Neural cell (in vitro differentiated cells): ENCODE results near the gene GMPS. TPM values are rescaled to one million over a fixed set of nuclear protein-coding genes. Genes with fewer than 3 reads are reported as not detected.

ENCODE experiments used
- H2AFZ ChIP-seq: fragments of 200-600, 300-800 bp; sonication (generic), shearing (Covaris generic); 2 replicates; pipeline ENCODE4 v1.6.0; 2014; ENCODE audit warnings: low read depth, mild to moderate bottlenecking, antibody characterized with exemption, low read length, moderate library complexity
- H3F3A ChIP-seq: fragments of 200-600 bp; shearing (Covaris generic); 2 replicates; pipeline ENCODE4 v1.6.1; 2016; ENCODE audit warnings: mild to moderate bottlenecking, moderate library complexity, mixed read lengths, antibody characterized with exemption, low read length; ENCODE audit not compliant: insufficient read depth, poor library complexity, severe bottlenecking
- H3K27ac ChIP-seq: fragments of 200-600, 300-800 bp; sonication (generic), shearing (Covaris generic); 2 replicates; pipeline ENCODE4 v1.5.1; 2014; ENCODE audit warnings: mild to moderate bottlenecking, low read length, moderate library complexity
- H3K27me3 ChIP-seq: fragments of 300-800, 200-600 bp; sonication (generic), shearing (Covaris generic); 2 replicates; pipeline ENCODE4 v1.6.0; 2014; ENCODE audit warnings: mild to moderate bottlenecking, low read depth, low read length, moderate library complexity; ENCODE audit not compliant: insufficient read depth
- H3K36me3 ChIP-seq: fragments of 300-800, 200-600 bp; sonication (generic), shearing (Covaris generic); 2 replicates; pipeline ENCODE4 v1.5.1; 2014; ENCODE audit warnings: mild to moderate bottlenecking, antibody characterized with exemption, low read length, moderate library complexity; ENCODE audit not compliant: insufficient read depth
- H3K4me2 ChIP-seq: fragments of 300-800, 200-600 bp; sonication (generic), shearing (Covaris generic); 2 replicates; pipeline ENCODE4 v1.6.0; 2014; ENCODE audit warnings: mild to moderate bottlenecking, low read length
- H3K4me3 ChIP-seq: fragments of 300-800, 200-600 bp; sonication (generic), shearing (Covaris generic); 2 replicates; pipeline ENCODE4 v1.5.1; 2014; ENCODE audit warnings: mild to moderate bottlenecking, low read length, moderate library complexity
- H3K79me2 ChIP-seq: fragments of 200-600 bp; shearing (Covaris generic); replicated peaks from 2 replicates; pipeline ENCODE4 v1.6.0; 2014; ENCODE audit warnings: mild to moderate bottlenecking, low read length, moderate library complexity; ENCODE audit not compliant: insufficient read depth
- H3K9ac ChIP-seq: fragments of 300-800, 200-600 bp; sonication (generic), shearing (Covaris generic); 2 replicates; pipeline ENCODE4 v1.6.1; 2016; ENCODE audit warnings: mild to moderate bottlenecking, low read length, mixed read lengths
- H3K9me2 ChIP-seq: fragments of 200-600 bp; shearing (Covaris generic); 2 replicates; pipeline ENCODE4 v1.6.1; 2016; ENCODE audit warnings: mild to moderate bottlenecking, low read length, mixed read lengths; ENCODE audit not compliant: insufficient read depth
- H3K9me3 ChIP-seq: fragments of 200-600, 300-800 bp; sonication (generic), shearing (Covaris generic); 2 replicates; pipeline ENCODE4 v1.6.1; 2016; ENCODE audit warnings: mild to moderate bottlenecking, mixed run types, low read length, moderate library complexity, mixed read lengths
- H4K20me1 ChIP-seq: fragments of 200-600 bp; shearing (Covaris generic); 2 replicates; pipeline ENCODE4 v1.6.1; 2016; ENCODE audit warnings: mild to moderate bottlenecking, mixed run types; ENCODE audit not compliant: insufficient read depth
- EP300 ChIP-seq: fragments of 450-650 bp; conservative IDR thresholded peaks from 2 replicates; pipeline ENCODE4 v1.6.1; 2014; ENCODE audit warnings: antibody characterized with exemption, mild to moderate bottlenecking, moderate library complexity; ENCODE audit not compliant: poor library complexity, severe bottlenecking
- EZH2 ChIP-seq: fragments of 200-600, 300-800 bp; shearing (Covaris generic), sonication (generic); IDR thresholded peaks from 2 replicates; pipeline ENCODE4 v1.6.1; 2014; ENCODE audit warnings: antibody characterized with exemption, low read length, borderline replicate concordance, mild to moderate bottlenecking; ENCODE audit not compliant: insufficient read depth, poor library complexity, severe bottlenecking
- MXI1 ChIP-seq: fragments of 450-650 bp; conservative IDR thresholded peaks from 2 replicates; pipeline ENCODE4 v1.6.1; 2014; ENCODE audit warnings: antibody characterized with exemption, mild to moderate bottlenecking; ENCODE audit not compliant: poor library complexity, severe bottlenecking
- POLR2AphosphoS5 ChIP-seq: IDR thresholded peaks from 2 replicates; pipeline ENCODE4 v1.6.1; 2012
- RAD21 ChIP-seq: fragments of 450-650 bp; conservative IDR thresholded peaks from 2 replicates; pipeline ENCODE4 v1.6.1; 2014; ENCODE audit warnings: antibody characterized with exemption, mild to moderate bottlenecking, moderate library complexity
- SMC3 ChIP-seq: fragments of 450-650 bp; conservative IDR thresholded peaks from 2 replicates; pipeline ENCODE4 v1.6.1; 2014; ENCODE audit warnings: antibody characterized with exemption, mild to moderate bottlenecking, moderate library complexity; ENCODE audit not compliant: poor library complexity
- TAF1 ChIP-seq: IDR thresholded peaks from 2 replicates; pipeline ENCODE4 v1.6.1; 2012; ENCODE audit warnings: low read depth
- polyA plus RNA-seq: library from polyadenylated mRNA; depleted of rRNA; stranded (reverse); fragments of >200 nt; gene quantifications from 2 replicates; pipeline ENCODE4 v1.2.3, GENCODE V29; 2014
- TF ChIP-seq, protein P1 (sequence below): fragments of 450-650 bp; IDR thresholded peaks from 2 replicates; pipeline ENCODE4 v1.5.1; 2014; ENCODE audit warnings: antibody characterized with exemption, mild to moderate bottlenecking, moderate library complexity; ENCODE audit not compliant: poor library complexity, severe bottlenecking
- TF ChIP-seq, protein P2 (sequence below): IDR thresholded peaks from 2 replicates; pipeline ENCODE4 v1.6.1; 2012; ENCODE audit warnings: borderline replicate concordance

Gene GMPS
- polyA plus RNA-seq, 1 donor from 2014 or later, result 23.7 TPM

DNA sequence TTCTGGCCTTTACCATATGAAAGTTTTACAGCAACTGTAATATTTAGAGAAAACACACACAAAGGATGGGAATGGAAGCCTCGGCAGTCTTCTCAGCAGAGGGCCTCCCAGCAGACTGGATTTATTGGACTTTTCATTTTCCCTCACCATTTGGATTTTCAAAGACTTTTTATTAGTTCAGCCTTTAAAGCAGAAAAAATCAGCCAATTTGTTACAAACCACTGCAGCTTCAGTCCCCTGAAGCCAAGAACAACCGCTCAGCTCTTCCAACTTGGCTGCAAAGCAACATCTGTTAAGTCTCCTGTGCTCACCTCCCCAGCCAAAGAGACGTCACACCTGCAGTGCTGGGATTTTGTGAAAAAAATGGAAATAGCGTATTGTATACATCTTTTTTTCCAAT, 120.8 kb downstream of the GMPS start:
- TF ChIP-seq, protein P1, sequence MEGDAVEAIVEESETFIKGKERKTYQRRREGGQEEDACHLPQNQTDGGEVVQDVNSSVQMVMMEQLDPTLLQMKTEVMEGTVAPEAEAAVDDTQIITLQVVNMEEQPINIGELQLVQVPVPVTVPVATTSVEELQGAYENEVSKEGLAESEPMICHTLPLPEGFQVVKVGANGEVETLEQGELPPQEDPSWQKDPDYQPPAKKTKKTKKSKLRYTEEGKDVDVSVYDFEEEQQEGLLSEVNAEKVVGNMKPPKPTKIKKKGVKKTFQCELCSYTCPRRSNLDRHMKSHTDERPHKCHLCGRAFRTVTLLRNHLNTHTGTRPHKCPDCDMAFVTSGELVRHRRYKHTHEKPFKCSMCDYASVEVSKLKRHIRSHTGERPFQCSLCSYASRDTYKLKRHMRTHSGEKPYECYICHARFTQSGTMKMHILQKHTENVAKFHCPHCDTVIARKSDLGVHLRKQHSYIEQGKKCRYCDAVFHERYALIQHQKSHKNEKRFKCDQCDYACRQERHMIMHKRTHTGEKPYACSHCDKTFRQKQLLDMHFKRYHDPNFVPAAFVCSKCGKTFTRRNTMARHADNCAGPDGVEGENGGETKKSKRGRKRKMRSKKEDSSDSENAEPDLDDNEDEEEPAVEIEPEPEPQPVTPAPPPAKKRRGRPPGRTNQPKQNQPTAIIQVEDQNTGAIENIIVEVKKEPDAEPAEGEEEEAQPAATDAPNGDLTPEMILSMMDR, result no peak
- TF ChIP-seq MXI1, result no peak
- TF ChIP-seq RAD21, result no peak
- H3K27me3 ChIP-seq, result no peaks in the 10 kb centered on the region
- H2AFZ ChIP-seq, result no peak overlapping the region

DNA sequence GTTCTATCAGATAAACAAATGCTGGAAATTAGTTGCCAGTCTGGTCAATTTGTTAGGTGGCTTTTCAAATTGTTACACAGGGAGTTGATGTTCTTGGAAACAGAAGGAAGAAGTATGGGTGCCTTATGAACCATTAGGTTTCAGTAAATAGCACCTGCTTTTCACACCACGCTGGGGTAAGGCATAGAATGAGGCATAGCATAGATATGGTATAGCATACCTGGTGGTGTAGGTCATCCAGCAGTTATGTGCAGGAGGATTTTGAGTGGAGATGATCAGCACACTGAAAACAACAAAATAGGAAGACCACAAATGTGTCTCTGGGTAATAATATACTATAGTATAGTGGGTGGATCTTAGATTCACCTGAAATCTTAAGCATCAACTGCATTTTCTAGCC, 121.4 kb downstream of the GMPS start:
- no peaks in the 10 kb centered on the region for H3K36me3 ChIP-seq
- H3K27me3 ChIP-seq, result no peaks in the 10 kb centered on the region
- H3K27ac ChIP-seq, result no peak overlapping the region
- TF ChIP-seq RAD21 (no peak), TAF1 (no peak), POLR2AphosphoS5 (no peak), EP300 (no peak), EZH2 (no peak), SMC3 (no peak), MXI1 (no peak)
- TF ChIP-seq, protein P2, sequence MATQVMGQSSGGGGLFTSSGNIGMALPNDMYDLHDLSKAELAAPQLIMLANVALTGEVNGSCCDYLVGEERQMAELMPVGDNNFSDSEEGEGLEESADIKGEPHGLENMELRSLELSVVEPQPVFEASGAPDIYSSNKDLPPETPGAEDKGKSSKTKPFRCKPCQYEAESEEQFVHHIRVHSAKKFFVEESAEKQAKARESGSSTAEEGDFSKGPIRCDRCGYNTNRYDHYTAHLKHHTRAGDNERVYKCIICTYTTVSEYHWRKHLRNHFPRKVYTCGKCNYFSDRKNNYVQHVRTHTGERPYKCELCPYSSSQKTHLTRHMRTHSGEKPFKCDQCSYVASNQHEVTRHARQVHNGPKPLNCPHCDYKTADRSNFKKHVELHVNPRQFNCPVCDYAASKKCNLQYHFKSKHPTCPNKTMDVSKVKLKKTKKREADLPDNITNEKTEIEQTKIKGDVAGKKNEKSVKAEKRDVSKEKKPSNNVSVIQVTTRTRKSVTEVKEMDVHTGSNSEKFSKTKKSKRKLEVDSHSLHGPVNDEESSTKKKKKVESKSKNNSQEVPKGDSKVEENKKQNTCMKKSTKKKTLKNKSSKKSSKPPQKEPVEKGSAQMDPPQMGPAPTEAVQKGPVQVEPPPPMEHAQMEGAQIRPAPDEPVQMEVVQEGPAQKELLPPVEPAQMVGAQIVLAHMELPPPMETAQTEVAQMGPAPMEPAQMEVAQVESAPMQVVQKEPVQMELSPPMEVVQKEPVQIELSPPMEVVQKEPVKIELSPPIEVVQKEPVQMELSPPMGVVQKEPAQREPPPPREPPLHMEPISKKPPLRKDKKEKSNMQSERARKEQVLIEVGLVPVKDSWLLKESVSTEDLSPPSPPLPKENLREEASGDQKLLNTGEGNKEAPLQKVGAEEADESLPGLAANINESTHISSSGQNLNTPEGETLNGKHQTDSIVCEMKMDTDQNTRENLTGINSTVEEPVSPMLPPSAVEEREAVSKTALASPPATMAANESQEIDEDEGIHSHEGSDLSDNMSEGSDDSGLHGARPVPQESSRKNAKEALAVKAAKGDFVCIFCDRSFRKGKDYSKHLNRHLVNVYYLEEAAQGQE, result no peak
- TF ChIP-seq, protein P1, result no peak
- no peak overlapping the region for H3K4me3 ChIP-seq
- H4K20me1 ChIP-seq, result no peaks in the 10 kb centered on the region
- no peak overlapping the region for H3K9ac ChIP-seq
- no peak overlapping the region for H2AFZ ChIP-seq
- no peaks in the 10 kb centered on the region for H3K79me2 ChIP-seq
- no peaks in the 10 kb centered on the region for H3K9me2 ChIP-seq
- no peaks in the 10 kb centered on the region for H3K9me3 ChIP-seq
- H3K4me2 ChIP-seq, result no peak overlapping the region
- H3F3A ChIP-seq, result no peaks in the 10 kb centered on the region

More for the DNA sequence above, 120.8 kb downstream of the GMPS start:
- Histone ChIP-seq H4K20me1 (no peaks in the 10 kb centered on the region), H3F3A (no peaks in the 10 kb centered on the region), H3K9me2 (no peaks in the 10 kb centered on the region), H3K9me3 (no peaks in the 10 kb centered on the region), H3K4me3 (no peak overlapping the region), H3K36me3 (no peaks in the 10 kb centered on the region), H3K79me2 (no peaks in the 10 kb centered on the region), H3K4me2 (no peak overlapping the region), H3K27ac (no peak overlapping the region), H3K9ac (no peak overlapping the region)

Other genes starting within 250 kb of the GMPS start
- gene PLCH1, start 125.6 kb upstream of the GMPS start, polyA plus RNA-seq, result 12.1 and 13.5 TPM in 2 replicates
- 9.0 and 9.8 TPM in 2 replicates for gene C3orf33, start 64.4 kb upstream of the GMPS start, polyA plus RNA-seq
- gene SLC33A1, start 16.2 kb upstream of the GMPS start, polyA plus RNA-seq, result 15.7 and 16.1 TPM in 2 replicates
- 14.9 and 17.0 TPM in 2 replicates for gene KCNAB1, start 249.9 kb downstream of the GMPS start, polyA plus RNA-seq